ENCODE measurements around the gene CCDC110.

- no peak for TF ChIP-seq CTCF (conservative IDR thresholded peaks at IDR 0.05)
- TF ChIP-seq EZH2 (IDR thresholded peaks at IDR 0.05; ENCODE audit: low read depth) = no peak
These were observed 43.7 kb upstream of the CCDC110 start for GRCh38 chr4:185515248-185515647.

All from PC-9 (cell line).